Activated CD4-positive, CD25-positive, alpha-beta regulatory T cell (primary cell): ENCODE measurements around the gene KBTBD4.

Experiments used
- DNase-seq, 4 experiments: peaks; one replicate each; lab custom pipeline; 2025; lab: John Stamatoyannopoulos, UW

The KBTBD4 gene

DNA sequence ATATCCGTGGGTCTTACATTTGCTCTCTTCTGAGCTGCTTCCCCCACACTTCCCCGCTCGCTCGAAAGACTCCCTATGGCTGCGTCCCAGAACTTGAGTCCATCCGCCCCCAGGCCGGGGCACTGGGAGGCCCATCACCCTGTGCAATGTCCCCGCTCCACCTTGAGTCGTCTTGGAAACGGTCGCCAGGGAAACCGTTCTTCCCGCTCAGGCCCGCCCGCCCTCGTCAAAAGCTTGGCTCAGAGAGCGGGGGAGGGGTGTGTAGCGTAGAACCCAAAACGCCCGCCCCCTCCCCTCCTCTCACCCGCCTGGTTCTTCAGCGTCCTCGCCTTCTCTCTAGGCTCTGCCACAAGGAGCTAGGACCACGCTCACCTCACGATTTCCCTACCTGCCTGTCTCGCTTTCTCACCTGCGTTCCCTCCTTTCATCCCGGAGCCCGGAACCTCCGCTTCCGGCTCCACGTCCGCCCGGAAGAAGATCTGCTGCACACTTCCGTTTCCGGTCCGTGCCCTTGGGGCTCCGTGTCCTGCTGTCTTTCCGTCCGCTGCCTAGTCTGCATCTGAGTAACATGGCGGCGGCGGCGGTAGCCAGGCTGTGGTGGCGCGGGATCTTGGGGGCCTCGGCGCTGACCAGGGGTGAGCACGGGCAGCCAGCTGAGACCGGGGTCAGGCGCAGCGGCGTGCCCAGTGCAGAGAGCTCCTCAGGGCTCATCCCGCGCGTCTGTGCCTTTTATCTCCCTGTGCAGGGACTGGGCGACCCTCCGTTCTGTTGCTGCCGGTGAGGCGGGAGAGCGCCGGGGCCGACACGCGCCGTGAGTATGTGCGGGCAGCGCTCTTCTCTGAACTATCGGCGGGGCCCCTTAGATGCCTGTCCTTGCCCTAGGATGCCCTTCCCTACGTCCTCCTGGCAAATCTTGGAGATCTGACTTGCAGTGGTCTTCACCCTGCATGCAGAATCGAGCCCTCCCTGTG is at the start of gene KBTBD4, which contains the start of gene NDUFS3:
Gene KBTBD4, minus strand, starts transcription at position 447 of the 971 bp plus-strand sequence. Its CDS starts 19 bp downstream, at position 428.
Gene NDUFS3, plus strand, starts transcription at position 551 of the 971 bp plus-strand sequence. Its CDS starts 18 bp downstream, at position 569.
- DNase-seq: peak; percentile 71 to 76 (median 76)

DNA sequence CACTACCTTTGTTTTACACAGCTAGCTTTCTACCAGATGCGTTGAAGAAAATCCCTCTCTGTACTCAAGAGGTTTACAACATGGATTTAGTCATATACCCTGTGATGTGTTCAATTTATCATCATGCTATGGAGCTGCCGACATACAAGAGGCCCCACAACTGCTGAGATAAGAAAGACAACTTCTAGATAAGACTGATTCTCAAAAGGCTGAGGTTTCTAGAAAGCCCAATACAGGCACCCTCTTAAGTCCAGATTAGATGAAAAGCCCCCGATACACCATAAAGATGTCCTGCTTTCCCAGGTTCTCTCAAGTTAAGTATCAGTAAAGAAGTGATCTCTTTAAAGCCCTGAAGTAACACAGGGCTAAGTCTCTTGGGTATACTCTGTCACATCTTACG is 49.3 kb upstream of the KBTBD4 start:
- no peak for DNase-seq

DNA sequence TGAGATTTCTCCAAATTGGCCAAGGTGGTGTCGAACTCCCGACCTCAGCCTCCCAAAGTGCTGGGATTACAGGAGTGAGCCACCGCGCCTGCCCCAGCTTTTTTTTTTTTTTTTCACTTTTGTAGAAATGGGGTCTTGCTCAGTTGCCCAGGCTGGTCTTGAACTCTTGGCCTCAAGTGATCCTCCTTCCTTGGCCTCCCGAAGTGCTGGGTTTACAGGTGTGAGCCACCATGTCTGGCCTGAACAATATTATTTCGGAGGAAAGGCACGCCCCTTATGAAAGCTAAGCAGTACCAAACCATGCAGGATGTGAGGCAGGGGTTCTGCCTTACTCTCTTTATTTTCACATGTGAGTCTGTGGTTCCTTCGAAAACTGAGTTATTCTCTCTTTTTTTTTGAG is 47.5 kb upstream of the KBTBD4 start:
- DNase-seq: no peak

DNA sequence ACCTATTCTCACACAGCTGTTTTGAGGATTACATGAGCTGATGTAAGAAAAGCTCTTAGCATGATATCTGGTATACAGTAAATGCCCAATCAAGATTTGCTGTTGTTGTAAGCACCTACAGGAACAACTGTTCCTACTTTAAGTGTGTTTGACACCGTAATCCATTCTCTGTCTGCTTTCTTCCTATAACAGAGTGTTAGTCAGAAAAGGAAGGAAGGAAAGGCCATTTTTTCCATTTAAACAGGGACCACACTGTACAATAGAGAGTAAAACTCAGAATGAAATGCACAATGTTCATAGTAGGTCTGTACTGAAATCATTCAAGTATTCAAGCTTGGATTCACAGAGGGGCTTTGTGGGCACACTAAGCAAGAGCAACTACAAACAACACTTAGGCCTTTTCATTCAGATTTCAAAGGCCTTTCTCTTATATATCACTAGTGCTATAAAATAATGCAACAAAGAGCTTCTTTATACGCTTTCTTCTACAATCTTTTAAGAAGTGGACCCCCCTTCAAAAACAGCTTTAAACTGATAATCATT is 42.1 kb upstream of the KBTBD4 start:
- DNase-seq: no peak

DNA sequence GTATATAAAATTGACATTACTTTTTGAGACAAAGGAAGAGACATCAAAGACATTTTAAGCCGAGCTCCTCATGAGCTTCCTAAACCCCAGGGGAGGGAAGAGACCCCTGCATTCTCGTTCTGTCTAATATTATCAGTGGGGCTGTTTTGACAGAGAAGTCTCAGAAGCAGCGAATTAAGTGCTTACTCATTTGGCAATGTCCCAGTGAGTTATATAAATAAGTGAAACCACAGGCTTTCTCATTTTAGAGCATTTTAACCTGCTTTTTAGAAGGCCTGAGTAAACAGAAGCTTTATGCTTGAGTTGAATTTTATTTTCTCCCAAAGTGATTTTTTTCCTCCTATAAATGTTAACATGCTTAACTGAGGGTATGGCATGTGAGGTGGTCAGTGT is 38.6 kb upstream of the KBTBD4 start:
- DNase-seq: no peak

DNA sequence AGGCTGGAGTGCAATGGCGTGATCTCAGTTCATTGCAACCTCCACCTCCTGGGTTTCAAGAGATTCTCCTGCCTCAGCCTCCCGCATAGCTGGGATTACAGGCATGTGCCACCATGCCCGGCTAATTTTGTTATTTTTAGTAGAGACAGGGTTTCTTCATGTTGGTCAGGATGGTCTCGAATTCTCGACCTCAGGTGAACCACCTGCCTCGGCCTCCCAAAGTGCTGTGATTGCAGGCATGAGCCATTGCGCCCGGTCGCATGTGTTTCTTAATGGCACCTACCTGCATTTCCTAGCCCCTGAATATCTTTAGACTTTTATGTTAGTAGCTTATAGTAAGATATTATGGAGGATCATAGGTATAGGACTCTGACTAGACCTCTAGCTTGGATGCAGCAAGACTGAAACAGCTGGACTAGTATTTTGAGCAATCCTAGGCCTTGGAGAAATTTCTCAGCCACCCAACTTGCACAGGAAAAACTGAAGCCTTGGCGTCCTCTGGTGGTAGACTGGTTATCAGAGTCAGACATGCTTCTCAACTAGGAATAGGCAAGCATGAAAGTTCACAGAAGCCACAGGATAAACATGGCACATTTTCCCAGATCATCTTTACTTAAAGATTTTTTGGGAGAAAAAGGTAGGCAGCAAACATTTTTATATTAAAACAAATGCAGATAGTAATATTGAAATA is 38.1 kb upstream of the KBTBD4 start:
- DNase-seq: no peak

DNA sequence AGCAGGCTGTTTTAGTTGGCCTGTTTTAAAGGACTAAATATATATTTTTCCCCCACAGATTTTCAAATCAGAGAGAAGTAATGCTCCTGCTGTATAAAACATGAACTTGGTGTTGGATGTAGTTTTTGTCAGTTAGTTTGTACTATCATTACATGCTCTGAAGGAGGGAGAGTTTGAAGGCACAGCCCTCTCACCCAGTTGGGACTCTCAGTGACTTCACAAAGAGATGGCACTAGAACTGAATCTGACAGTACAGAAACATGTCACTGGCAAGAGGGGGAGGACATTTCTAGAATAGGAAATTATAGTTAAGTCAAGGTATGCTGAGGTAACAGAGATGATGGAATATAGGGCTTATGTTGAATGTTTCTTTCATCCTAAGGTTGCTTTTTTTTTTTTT is 36.5 kb upstream of the KBTBD4 start:
- DNase-seq: no peak

DNA sequence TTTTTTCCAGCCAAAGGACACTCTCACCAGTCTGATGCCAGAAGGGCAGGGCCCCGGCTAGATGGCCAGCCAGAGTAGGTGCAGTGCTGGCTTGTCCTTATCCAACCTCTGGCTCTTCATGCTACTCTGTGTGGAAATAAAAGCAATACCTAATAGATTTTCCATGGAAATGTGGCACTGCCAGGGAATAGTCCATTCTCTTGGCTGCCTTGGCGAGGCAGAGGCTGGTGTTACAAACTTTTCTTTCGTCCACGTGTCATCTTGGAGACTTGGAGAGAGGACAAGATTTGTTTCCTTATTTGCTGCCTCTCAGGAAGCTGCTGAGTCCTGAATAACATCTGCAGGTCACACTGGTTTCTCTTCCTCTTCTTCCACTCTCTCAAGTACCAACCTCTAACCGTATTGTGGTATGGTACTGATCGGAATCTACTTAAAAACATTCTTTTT is 32.6 kb upstream of the KBTBD4 start:
- DNase-seq: no peak

DNA sequence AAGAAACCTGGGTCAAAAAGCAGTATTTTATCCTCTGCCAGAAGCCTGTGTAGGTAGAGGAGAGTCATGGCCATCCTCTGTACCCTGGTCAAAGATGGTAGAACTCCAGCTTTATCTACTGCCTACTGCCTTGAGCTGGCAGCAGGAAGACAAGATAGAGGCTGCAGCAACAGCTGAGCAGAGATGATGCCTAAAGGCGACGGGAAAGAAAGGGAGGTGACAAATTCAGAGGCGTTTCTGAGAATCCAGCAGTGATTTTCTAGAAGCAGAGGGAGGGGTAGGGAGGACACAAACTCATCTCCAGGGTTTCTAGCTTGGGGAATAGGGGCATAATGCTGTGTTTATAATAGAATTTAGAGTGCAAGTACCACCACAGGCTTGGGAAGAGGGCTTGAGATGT is 30.9 kb upstream of the KBTBD4 start:
- DNase-seq: no peak

DNA sequence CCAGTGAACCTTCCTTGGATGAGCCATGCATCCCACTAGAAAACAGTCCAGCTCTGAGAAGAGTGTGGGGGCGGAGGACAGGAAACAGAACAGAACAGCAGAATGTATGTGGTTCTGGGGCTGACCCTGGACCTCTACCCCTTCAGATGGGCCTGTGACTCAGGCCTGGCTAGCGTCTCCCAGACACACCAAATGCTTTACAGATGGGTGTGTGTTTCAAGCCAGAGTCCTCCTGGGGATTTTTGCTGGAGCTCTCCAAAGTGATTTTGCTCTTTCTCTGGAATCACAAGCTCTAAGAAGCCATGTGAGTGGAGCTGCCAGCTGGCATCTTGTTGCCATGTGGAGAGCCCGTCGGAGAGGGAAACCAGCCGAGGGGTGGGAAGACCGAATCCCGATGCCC is 28.6 kb upstream of the KBTBD4 start:
- no peak for DNase-seq

DNA sequence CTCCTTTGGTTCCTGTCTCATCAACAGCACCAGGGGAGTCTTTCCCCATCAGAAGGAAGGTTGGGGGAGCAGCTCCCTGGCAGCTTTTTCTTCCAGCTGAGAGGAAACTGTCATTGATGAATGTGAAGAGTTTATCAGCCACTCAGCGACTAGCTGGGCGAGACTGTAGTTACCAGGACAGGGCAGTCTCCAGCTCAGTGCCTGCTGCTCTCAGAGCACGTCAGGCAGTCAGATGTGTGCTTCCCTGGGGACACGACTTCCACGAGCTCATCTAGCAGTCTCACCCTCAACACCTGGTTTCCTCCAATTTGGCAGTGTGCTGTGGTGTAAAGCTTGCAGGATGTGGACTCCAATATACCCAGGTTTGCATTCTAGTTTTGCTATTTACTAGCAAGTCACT is 28.0 kb upstream of the KBTBD4 start:
- no peak for DNase-seq

DNA sequence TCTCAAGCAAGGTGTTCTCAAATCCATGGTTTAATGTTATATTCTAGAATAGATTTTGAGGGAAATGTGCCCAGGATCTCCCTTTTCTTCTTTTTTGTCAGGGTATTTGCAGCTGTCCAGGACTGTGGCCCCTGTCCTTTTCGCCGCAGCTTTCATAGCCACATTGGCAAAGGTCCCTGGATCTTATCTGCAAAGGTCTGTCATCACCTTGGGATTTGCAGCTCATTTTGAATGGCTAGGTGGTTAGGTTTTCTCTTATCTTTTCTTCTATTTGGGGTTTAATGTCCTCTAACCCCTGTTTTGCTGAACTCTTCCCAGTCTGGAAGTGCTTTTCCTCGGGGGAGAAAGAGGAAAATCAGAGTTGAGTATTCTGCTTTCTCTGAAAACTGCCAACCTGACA is 27.2 kb upstream of the KBTBD4 start:
- no peak for DNase-seq

DNA sequence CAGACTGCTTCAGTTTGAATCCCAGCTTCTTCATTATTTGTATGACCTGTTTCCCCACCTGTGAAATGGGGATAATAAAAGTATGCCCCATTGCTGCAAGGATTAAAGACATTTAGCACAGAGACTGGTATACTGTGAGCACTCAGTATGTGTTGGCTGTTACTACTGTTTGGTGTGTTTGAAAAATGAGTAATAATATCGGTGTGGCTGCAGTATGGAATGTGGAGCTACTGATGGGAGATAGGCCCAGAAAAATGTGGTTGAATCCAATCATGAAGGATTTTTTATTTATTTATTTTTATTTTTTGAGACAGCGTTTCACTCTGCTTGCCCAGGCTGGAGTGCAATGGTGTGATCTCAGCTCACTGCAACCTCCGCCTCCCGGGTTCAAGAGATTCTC is 24.5 kb upstream of the KBTBD4 start:
- no peak for DNase-seq

DNA sequence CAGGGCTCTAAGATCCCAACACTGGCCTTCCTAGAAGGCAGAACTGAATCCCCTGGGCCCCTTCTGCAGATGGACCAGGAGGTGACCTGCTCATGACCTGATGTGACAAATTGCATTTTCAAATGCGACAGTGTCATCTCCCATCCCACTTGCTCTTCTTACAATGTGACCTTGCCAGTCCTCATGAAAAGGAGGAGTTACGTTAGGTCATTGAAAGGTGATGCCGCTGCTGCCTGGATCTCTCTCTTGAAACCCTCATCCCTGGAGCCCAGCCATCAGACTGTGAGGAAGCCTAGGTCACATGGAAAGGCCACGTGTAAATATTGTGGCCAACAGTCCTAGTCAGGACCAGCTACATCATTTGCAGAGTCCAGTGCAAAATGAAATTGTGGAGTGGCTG is 21.1 kb upstream of the KBTBD4 start:
- no peak for DNase-seq

DNA sequence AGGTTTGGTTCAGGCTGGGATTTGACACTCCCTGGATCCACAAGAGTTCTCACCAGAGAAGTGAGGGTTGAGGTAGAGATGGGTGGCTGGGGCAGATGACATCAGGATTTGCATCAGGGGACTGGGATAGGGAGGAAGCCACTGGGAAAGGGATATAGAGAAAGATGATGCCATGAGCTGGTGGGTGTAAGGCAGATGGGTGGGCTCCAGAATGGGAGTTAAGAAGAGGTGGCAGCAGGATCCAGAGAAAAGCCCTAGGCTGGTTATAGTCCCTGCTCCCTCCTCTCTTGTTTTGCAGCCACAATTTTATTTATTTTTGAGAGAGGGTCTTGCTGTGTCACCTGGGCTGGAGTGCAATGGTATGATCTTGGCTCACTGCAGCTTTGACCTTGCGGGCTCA is 17.2 kb upstream of the KBTBD4 start:
- no peak for DNase-seq

DNA sequence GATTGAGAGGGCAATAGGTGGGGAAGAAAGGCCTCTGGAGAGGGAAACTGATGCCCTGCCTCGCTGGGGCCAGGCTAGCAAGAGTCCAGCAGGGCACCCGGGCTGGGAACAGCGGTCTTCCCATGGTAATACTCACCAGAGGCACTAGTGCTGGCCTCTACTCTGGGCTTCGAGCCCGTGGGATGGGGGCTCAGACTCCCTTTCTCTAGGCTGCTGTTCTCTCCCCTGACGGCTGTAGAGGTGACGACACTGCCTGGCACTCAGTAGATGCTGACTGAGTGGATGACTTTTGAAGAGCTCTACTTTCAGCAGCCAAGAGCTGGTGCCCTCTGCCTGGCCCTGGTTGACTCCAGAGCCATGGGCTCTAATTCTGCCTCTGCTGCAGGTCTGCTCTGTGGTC is 16.3 kb upstream of the KBTBD4 start:
- no peak for DNase-seq

DNA sequence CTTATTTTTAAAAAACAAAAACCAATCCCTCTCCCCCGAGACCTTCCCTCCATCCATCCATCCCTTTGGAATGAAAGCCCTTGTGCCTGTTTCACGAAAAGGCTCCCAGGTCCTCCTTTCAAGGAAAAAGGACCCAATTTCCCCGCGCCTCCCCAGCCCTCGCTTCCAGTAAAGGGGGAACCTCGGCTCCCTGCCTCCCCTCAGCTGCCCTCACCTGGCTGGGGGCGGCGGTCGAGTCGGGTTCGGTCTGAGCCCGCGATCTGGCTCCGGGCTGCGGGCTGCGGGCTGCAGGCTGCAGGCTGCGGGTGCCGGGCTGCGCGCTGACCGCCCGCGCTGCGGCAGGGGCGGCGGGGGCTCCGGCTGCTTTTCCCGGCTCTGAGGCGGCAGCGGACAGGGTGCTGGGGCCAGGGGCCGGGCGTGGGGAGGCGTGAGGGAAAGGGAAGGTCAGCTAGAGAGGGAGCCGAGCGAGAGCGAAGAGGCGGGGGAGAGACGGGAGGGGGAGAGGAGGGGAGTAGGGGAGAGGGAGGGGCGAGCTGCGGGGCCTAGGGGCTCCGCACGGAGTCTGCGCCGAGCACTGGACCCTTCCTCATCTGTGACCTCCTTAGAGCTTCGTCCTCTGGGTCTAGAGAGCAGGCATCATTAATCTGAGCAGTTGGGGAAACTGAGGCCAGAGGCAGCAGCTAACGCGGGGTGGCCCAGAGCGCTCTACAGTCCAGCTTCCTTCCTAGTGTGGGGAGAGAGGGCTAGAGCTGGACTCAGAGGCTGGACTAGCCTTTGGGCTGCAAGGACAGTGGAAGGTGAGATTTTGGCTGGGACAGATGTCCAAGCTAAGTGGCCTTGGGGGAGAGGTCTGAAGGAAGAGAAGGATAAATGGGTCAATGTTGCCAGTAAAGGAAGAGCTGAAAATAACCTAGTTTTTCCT is 15.4 kb upstream of the KBTBD4 start, which contains the start of gene C1QTNF4:
Gene C1QTNF4, minus strand, starts transcription at position 478 of the 922 bp plus-strand sequence. CDS start 3,601 bp downstream, outside the sequence.
- DNase-seq: no peak

DNA sequence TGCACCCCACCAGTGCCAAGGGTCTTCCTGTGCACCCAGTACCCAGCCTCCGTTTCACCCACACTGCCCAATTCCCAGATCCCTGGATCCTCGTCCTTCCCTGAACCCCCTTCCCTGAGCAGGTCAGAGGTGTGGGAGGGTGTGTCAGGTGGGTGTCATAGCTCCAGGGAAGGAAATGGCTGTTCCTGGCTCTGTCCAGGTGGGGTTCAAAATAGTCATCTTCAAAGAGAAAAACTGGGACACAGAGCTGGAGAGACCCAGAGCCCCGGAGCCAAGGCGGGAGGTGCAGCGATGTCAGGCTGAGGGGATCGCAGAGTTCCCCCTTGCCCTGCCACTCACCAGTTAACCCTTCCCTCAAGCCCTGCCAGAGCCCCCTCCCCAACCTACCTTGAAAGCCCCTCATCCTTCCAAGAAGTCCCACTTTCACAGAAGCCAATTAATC is 14.7 kb upstream of the KBTBD4 start:
- no peak for DNase-seq

DNA sequence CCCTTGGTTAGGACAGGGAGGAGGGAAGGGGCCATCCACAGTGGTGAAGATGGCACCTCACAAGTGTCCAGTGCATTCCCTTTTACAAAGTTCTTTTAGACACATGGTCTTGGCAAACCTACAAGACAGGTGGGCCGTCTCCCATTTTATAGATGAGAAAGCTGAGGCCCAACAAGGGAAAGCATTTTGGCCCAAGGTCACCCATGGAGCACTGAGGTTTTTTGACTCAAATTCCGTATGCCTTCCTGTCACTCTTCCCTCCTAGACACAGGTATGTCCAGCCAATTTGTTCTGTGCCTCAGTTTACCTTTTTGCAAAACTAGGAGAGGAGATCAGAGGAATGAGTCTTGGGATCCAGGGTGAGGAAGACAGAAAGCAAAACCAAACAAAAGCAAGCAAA is 14.2 kb upstream of the KBTBD4 start:
- no peak for DNase-seq

DNA sequence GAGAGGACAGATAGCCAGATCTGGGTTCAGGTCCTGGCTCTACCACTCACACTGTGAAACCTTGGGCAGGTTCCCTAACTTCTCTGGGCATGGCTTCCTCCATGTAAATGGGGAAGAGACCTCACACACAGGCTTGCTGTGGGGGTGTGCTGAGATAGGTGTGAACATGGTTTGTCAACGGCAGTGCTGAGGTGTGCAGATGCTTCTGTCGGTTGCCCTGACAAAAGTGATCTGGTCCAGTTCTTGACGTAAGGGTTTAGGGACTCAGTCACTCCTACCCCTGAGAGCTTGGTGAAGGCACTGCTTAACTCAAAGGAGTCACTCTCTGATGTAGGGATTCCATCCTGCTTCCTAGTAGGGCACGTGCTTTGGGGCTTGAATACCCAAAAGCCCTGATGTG is 13.5 kb upstream of the KBTBD4 start:
- DNase-seq: no peak

DNA sequence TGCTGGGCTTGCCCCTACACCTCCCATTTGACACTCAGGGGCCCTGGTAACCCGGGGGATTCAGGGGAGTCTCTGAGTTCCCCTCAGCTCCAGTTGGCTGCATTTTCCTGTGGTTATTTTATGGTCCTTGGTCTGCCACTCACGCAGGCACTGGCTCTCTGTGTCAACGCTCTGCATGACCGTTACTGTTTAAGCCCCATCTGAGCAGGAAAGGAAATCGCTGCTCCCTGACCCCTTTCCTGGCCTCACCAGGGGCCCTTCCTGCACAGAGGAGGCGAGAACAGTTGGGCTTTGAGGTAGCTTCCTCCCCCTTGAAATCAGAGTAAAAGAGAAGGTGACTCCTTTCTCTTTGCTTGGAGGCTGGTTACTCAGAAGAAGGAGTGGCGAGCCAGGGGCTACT is 13.0 kb upstream of the KBTBD4 start:
- DNase-seq: no peak
